ENCODE results near the gene RACGAP1.

GRCh38 chr12:49966511-49967041 is 58.7 kb downstream of the RACGAP1 start:
- TF ChIP-seq POLR2AphosphoS5 (IDR thresholded peaks at IDR 0.05; ENCODE audit: low read depth) (no peak), CTCF (IDR thresholded peaks at IDR 0.05; ENCODE audit: insufficient read depth, low read length) (no peak)

All from HL-60 (cell line).